Fibroblast of the conjunctiva (primary cell): ENCODE results near the gene CD93.

Experiments used
- DNase-seq: peaks from one replicate; pipeline ENCODE4 v3.0.0-alpha.2; 2010; ENCODE audit warnings: low read depth

CD93 gene

DNA sequence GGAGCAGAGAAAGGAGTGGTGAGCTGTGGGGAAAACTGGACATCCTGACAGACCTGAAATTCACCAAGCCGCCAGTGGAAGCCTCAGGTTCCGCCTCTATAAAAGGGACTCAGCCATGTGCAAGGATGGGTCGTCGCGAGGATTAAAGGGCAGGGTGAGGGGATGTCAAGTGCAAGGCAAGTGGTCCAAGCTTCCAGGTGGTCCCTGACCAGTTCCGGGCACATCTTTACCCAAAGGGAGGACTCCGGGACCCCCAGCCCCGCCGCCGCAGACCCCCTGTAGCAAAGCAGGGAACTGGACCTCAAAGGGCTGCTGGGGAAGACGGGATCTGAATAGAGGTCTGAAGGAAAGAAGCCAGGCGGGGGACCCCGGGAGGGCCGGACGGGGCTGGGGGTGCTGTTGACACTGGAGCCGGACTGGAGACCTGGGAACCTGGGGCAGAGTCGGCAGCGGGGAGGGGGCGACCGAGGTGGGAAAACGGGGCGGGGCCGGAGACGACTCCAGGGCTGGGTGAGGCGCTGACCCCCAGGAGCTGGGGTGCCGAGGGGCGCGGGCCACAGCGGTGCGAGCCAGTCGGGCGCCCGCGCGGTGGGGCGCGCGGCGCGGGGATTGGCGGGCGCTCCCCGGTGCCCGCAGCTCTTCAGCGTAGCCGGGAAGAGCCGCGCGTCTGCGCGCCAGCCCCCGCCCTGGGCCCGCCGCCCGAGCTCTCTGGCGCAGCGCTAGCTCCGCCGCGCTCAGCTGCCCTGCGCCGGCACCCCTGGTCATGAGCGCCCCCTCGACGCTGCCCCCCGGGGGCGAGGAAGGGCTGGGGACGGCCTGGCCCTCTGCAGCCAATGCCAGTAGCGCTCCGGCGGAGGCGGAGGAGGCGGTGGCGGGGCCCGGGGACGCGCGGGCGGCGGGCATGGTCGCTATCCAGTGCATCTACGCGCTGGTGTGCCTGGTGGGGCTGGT lies 51.1 kb downstream of the CD93 start, which contains the start of gene SSTR4:
Gene SSTR4 (plus strand): TSS at position 592 of the 951 bp plus-strand sequence. CDS start 172 bp downstream, at position 764.
- DNase-seq, result no peak

DNA sequence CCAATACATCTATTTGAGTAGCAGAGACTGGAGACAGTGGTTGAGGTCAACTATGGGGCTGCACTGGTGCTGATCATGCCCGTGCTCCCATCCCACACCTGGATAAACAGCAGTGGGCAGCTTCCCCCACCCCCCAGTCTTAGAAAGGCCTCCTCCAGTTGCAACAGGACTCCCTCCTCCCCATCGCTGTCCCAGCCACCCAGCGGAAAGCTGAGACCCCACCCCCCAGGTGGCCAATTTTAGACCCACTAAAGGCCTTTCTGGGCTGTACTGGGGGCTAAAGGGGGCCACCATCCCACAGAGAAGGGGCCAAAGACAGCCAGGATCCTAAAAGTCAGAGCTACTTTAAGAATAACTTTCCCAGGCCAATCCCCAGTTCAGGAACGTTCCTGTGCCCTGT lies 52.2 kb downstream of the CD93 start:
- DNase-seq, result no peak

DNA sequence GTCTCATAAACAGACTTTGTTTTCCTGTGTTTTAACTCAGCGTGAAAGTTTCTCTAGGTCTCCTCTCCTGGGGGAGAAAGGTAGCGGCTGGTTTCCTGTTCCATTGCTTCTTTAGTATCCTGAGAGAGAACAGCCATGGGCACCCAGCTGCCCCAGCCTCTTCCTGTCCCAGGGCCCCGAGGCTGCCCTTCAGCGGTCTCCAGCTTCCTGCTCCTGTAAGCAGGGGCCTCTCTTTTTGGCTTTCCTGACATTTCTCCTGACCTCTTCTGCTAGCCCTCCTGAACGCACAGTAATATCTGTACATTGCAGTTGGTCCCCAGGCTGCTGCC lies 53.4 kb downstream of the CD93 start:
- DNase-seq, result no peak

DNA sequence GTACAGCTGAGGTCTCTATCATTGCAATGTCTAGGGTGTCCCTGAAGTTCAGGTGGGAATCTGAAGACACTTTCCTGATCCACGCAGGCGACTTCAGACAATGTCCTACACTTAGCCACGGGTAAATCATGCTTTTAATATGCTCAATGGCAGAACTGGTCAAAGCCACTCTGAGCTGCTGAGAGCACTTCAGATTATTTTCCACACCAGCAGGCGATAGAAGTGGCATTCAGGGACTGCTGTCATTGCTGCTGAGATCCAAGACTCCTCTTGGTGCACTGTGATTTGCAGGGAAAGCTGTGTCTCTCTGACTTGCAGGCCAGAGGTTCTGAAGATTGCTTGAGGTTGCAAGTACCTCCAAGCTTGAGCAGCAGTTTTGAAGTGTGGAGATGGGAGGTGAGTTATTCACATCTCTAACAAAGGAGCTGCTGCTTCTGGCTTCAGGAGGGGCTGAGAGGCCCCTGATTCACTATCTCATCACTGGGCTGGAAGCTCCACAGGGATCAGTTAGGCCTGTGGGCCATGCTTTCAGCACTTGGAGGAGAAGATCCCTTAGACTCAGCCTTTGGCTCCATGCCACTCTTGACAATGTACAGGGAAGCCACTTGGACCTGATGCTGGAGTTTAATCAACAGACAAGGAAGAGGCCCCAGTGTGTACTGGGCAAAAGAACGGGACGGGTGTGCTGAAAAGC lies 53.9 kb downstream of the CD93 start:
- DNase-seq, result no peak

DNA sequence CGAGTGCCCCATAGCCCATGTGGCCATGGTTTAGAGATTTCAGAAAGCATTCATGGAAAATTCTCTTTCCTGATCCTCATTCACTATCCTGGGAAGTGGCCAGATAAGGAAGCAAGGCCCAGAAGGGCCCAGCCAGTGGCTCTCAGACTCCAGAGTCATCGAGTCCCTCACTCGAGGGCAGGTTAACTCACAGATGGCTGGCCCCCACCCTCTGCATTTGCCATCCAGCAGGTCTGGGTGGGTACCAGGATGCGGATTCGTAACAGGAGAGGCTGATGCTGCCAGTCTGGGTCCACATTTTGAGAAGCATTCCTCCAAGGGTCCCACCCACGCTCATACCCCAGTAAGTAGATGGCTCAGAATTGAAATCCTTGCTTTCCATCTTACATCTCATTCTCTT lies 54.8 kb downstream of the CD93 start:
- no peak for DNase-seq
